Measurements from ENCODE around the gene NVL. TPM values are rescaled to one million over a fixed set of nuclear protein-coding genes. Genes with fewer than 3 reads are reported as not detected.

The NVL gene
- total and polyA plus RNA-seq, 2 of the 8 experiments (the other 6 are each of a cell fraction or from before 2014, with no cell fraction given), result 22.7 to 45.8 TPM

DNA sequence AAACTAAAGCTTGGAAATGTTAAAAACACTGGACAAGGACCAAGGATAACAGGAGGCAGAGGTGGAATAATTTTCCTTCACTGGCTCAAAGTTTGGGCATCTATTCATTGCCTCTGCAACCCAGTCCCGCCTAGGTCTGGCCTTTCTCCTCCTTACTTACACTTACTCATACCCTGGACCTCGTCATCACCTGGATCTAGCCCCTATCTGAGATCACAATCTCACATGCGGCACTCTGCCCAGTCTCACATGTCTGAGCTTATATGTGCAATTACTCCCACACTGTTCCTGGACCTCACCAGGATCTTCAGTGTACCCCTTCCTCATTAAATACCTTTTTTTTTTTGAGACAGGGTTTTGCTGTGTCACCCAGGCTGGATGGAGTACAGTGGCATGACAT lies 37.6 kb downstream of the NVL start:
- H3K9ac ChIP-seq (replicated peaks in 1 of 4; ENCODE audit: extremely low read depth in 1 of 4, low read depth in 3 of 4, low read length in 3 of 4), result no peak overlapping the region
- no peak overlapping the region for H3K18ac ChIP-seq (ENCODE audit: extremely low read depth, low read length)
- ChIA-PET CTCF (ENCODE audit: partially characterized antibody) (interaction anchor here (0.6 kb wide), 1 partner anchor 410 kb away, joined by 3 read pairs; no protein-coding TSS in a partner anchor), POLR2A (ENCODE audit: partially characterized antibody) (interaction anchor here (0.6 kb wide), 2 partner anchors 29 to 142 kb away, joined by 3 read pairs; partner anchors contain the start of gene WDR26)
- H3K4me2 ChIP-seq (ENCODE audit: insufficient read depth in 1 of 2, low read depth in 2 of 2, low read length in 2 of 2), result no peak overlapping the region
- H3K79me1 ChIP-seq (ENCODE audit: low read depth, low read length), result no peaks in the 10 kb centered on the region; the same call in 1 of the 2 replicates
- no peak overlapping the region for H2BK15ac ChIP-seq (ENCODE audit: low read length)
- H3K4me1 ChIP-seq (replicated peaks in 1 of 4; ENCODE audit: control insufficient read depth in 3 of 4, insufficient read depth in 4 of 4, low read length in 3 of 4), result peaks cover 0 to 4% (median 3%) of the 10 kb centered on the region in 4 experiments; a peak in 5 of 7 replicates
- H3K14ac ChIP-seq (ENCODE audit: insufficient read length), result no peak overlapping the region
- peaks cover 0 to 1% of the 10 kb centered on the region in 2 experiments for H4K20me1 ChIP-seq (replicated peaks in 1 of 2; ENCODE audit: control insufficient read depth in 1 of 2, insufficient read depth in 2 of 2, low read length in 2 of 2)
- H2BK120ac ChIP-seq (replicated peaks; ENCODE audit: low read depth, low read length), result no peak overlapping the region
- WGBS, 2 experiments (ENCODE audit: extremely low coverage in 1 of 2, insufficient coverage in 1 of 2, insufficient read length in 1 of 2, insufficient replicate concordance in 2 of 2, low coverage in 1 of 2, low lambda C conversion rate in 2 of 2, missing lambda C conversion rate in 1 of 2), result 93% methylated on average over 3 of the region's 3 CpGs; no CpG with 5 or more reads in 1 of the 2 experiments
- no peak for TF ChIP-seq YY1 (IDR thresholded peaks at IDR 0.05; ENCODE audit: low read depth, low read length)
- no peak for TF ChIP-seq EGR1 (IDR thresholded peaks at IDR 0.05; ENCODE audit: borderline replicate concordance, low read depth, low read length)
- no peak for TF ChIP-seq SP4 (IDR thresholded peaks at IDR 0.05; ENCODE audit: low read length)
- no peak for TF ChIP-seq CBX5 (IDR thresholded peaks at IDR 0.05; ENCODE audit: low read depth, low read length)
- no peak for TF ChIP-seq FOSL1 (IDR thresholded peaks at IDR 0.05; ENCODE audit: insufficient read depth, low read depth, low read length)
- no peak for TF ChIP-seq JUND (IDR thresholded peaks at IDR 0.05; ENCODE audit: low read length)
- TF ChIP-seq MAFK (IDR thresholded peaks at IDR 0.05; ENCODE audit: low read depth, low read length), result no peak
- no peak for TF ChIP-seq TCF12 (IDR thresholded peaks at IDR 0.05; ENCODE audit: low read depth, low read length)
- no peak for TF ChIP-seq BCL11A (IDR thresholded peaks at IDR 0.05; ENCODE audit: low read depth in 2 of 2, low read length in 2 of 2)
- no peak for TF ChIP-seq RAD21 (IDR thresholded peaks at IDR 0.05 in 1 of 2, conservative IDR thresholded peaks at IDR 0.05 in 1 of 2; ENCODE audit: low read depth in 2 of 2, low read length in 2 of 2)
- TF ChIP-seq CBX8 (IDR thresholded peaks at IDR 0.05; ENCODE audit: borderline replicate concordance, low read depth, low read length), result no peak
- TF ChIP-seq SIX5 (IDR thresholded peaks at IDR 0.05; ENCODE audit: low read depth, low read length), result no peak
- TF ChIP-seq RFX5 (IDR thresholded peaks at IDR 0.05; ENCODE audit: borderline replicate concordance, low read depth, low read length), result no peak
- TF ChIP-seq TBP (IDR thresholded peaks at IDR 0.05; ENCODE audit: low read depth, low read length), result no peak
- no peak for TF ChIP-seq SRF (IDR thresholded peaks at IDR 0.05; ENCODE audit: low read depth, low read length)
- no peak for TF ChIP-seq NRF1 (IDR thresholded peaks at IDR 0.05; ENCODE audit: low read depth, low read length)
- no peak overlapping the region for H4K8ac ChIP-seq (ENCODE audit: extremely low read depth, insufficient read depth, low read length)
- H3K27ac ChIP-seq (ENCODE audit: low read depth, low read length), result no peak overlapping the region
- no peak overlapping the region for H2AK5ac ChIP-seq (ENCODE audit: low read depth, low read length)
- no peak overlapping the region for H4K5ac ChIP-seq (ENCODE audit: insufficient read length, low read depth, low read length)
- no peak overlapping the region for H2BK12ac ChIP-seq (ENCODE audit: low read depth, low read length)
- no peaks in the 10 kb centered on the region for H3K27me3 ChIP-seq (replicated peaks in 1 of 4; ENCODE audit: control insufficient read depth in 3 of 4, extremely low read depth in 1 of 4, insufficient read depth in 3 of 4, low read length in 3 of 4)
- H3K79me2 ChIP-seq (ENCODE audit: control insufficient read depth in 1 of 2, insufficient read depth in 2 of 2, low read length in 2 of 2), result no peaks in the 10 kb centered on the region
- H2AFZ ChIP-seq (ENCODE audit: low read length), result no peak overlapping the region
- no peak overlapping the region for H2BK5ac ChIP-seq (ENCODE audit: low read depth, low read length)
- DNase-seq (ENCODE audit: low read depth in 1 of 2, low spot score in 2 of 2) (no peak), FAIRE-seq (no peak)
- no peaks in the 10 kb centered on the region for H3K9me3 ChIP-seq (ENCODE audit: insufficient read depth in 2 of 2, low read depth in 1 of 2, low read length in 1 of 2)
- H3K36me3 ChIP-seq (ENCODE audit: control insufficient read depth in 2 of 4, insufficient read depth in 4 of 4, low read length in 3 of 4), result peaks cover 7 to 68% (median 33%) of the 10 kb centered on the region in 4 experiments
- H3K4me3 ChIP-seq (ENCODE audit: extremely low read depth in 1 of 4, insufficient read depth in 2 of 4, low read depth in 3 of 4, low read length in 4 of 4), result no peak overlapping the region
- H4K91ac ChIP-seq (replicated peaks; ENCODE audit: insufficient read length, low read length), result no peak overlapping the region
- H3K23me2 ChIP-seq (ENCODE audit: low read depth, low read length), result no peaks in the 10 kb centered on the region; the same call in 1 of the 2 replicates
- H3K56ac ChIP-seq (replicated peaks; ENCODE audit: insufficient read length, low read depth, low read length), result no peak overlapping the region
- no peak overlapping the region for H3K4ac ChIP-seq (replicated peaks; ENCODE audit: insufficient read length, low read depth, low read length)
- no peak overlapping the region for H3K23ac ChIP-seq (ENCODE audit: insufficient read length)
- no peak overlapping the region for H2BK20ac ChIP-seq (ENCODE audit: low read length)

Data from H1 (cell line).